Common myeloid progenitor, CD34-positive (primary cell): ENCODE data around the gene UGCG.

Source experiments
- CTCF ChIA-PET: fragments of 350-600 bp; sonication (Branson Sonifier 250); formaldehyde crosslinking; loops from one replicate; lab custom pipeline; 2021; ENCODE audit warnings: antibody characterized with exemption; lab: Charles Lee
- POLR2A ChIA-PET: fragments of 350-600 bp; sonication (Branson Sonifier 250); formaldehyde crosslinking; loops from one replicate; lab custom pipeline; 2021; ENCODE audit warnings: antibody characterized with exemption; lab: Charles Lee
- DNase-seq, 3 donors: peaks; one replicate each; pipeline versions ENCODE4 v3.0.0 to v3.0.0-alpha.2; 2013
- H3K27ac ChIP-seq, 2 experiments: 1 replicate in 1 of 2; 2 replicates in 1 of 2; pipeline ENCODE4 v1.7.0; 2013; ENCODE audit warnings: inconsistent platforms in 2 of 2, low read length in 2 of 2, mild to moderate bottlenecking in 2 of 2, low read depth in 1 of 2, moderate library complexity in 1 of 2; ENCODE audit not compliant: severe bottlenecking in 2 of 2, insufficient read depth in 1 of 2, poor library complexity in 1 of 2
- H3K27me3 ChIP-seq, 5 experiments: replicated peaks in 2 of 5; 1 replicate in 3 of 5; 2 replicates in 2 of 5; pipeline versions ENCODE4 v1.6.1 to v1.7.0; 2013; ENCODE audit warnings: low read length in 4 of 5, mild to moderate bottlenecking in 2 of 5, moderate library complexity in 2 of 5, inconsistent platforms in 1 of 5; ENCODE audit not compliant: insufficient read depth in 5 of 5, control insufficient read depth in 4 of 5
- H3K36me3 ChIP-seq, 4 experiments: 1 replicate in 2 of 4; 2 replicates in 2 of 4; pipeline versions ENCODE4 v1.6.1 to v1.7.0; 2013; ENCODE audit warnings: low read length in 3 of 4, control low read depth in 1 of 4, mild to moderate bottlenecking in 1 of 4; ENCODE audit not compliant: control insufficient read depth in 4 of 4, insufficient read depth in 4 of 4
- H3K4me1 ChIP-seq, 4 experiments: 1 replicate in 3 of 4; 2 replicates in 1 of 4; pipeline versions ENCODE4 v1.6.1 to v1.7.1; 2013; ENCODE audit warnings: low read length in 3 of 4, mild to moderate bottlenecking in 3 of 4, control low read depth in 1 of 4, inconsistent platforms in 1 of 4, moderate library complexity in 1 of 4; ENCODE audit not compliant: control insufficient read depth in 4 of 4, insufficient read depth in 4 of 4; ENCODE audit errors: control extremely low read depth in 1 of 4
- H3K4me3 ChIP-seq, 7 experiments: 1 replicate in 4 of 7; 2 replicates in 3 of 7; pipeline versions ENCODE4 v1.5.1 to v1.7.0; 2013; ENCODE audit warnings: mild to moderate bottlenecking in 7 of 7, low read length in 6 of 7, moderate library complexity in 6 of 7, inconsistent platforms in 2 of 7, low read depth in 2 of 7, control low read depth in 1 of 7; ENCODE audit not compliant: insufficient read depth in 4 of 7, control insufficient read depth in 1 of 7; ENCODE audit errors: extremely low read depth in 1 of 7
- H3K9me3 ChIP-seq, 5 experiments: 1 replicate in 4 of 5; 2 replicates in 1 of 5; pipeline versions ENCODE4 v1.6.1 to v1.7.1; 2013; ENCODE audit warnings: low read length in 4 of 5, mild to moderate bottlenecking in 2 of 5, inconsistent platforms in 1 of 5, low read depth in 1 of 5, moderate library complexity in 1 of 5; ENCODE audit not compliant: control insufficient read depth in 4 of 5, insufficient read depth in 2 of 5; ENCODE audit errors: control extremely low read depth in 1 of 5
- WGBS: methylation state at CpG from one replicate; pipeline ENCODE4 v1.1.5; 2013; ENCODE audit not compliant: insufficient coverage; 5-methylcytosine and 5-hydroxymethylcytosine counted together

The UGCG gene

GRCh38 chr9:111970827-111971226 is 74.2 kb downstream of the UGCG start:
- no peak for DNase-seq
- H3K36me3 ChIP-seq: no peaks in the 10 kb centered on the region
- H3K27ac ChIP-seq: no peak overlapping the region
- peaks cover 0 to 28% (median 7%) of the 10 kb centered on the region in 5 experiments for H3K27me3 ChIP-seq
- WGBS: no CpG with 5 or more reads among the region's 2 CpGs
- no peaks in the 10 kb centered on the region for H3K4me1 ChIP-seq
- no peak overlapping the region for H3K4me3 ChIP-seq
- ChIA-PET CTCF (no interaction called here), POLR2A (no interaction called here)
- no peaks in the 10 kb centered on the region for H3K9me3 ChIP-seq

- WGBS: 82% methylated on average over 8 of the region's 12 CpGs
- Histone ChIP-seq H3K27ac (no peak overlapping the region), H3K36me3 (no peaks in the 10 kb centered on the region), H3K4me3 (no peak overlapping the region), H3K4me1 (no peaks in the 10 kb centered on the region), H3K27me3 (peaks cover 0 to 41% (median 8%) of the 10 kb centered on the region in 5 experiments), H3K9me3 (no peaks in the 10 kb centered on the region)
- CTCF ChIA-PET: interaction anchor here (0.5 to 2.4 kb wide), 2 partner anchors 62 to 101 kb away, joined by 3 to 9 read pairs; no protein-coding TSS in a partner anchor
- no peak for DNase-seq
- POLR2A ChIA-PET: no interaction called here
Measured at GRCh38 chr9:111974092-111974681, 77.6 kb downstream of the UGCG start.

GRCh38 chr9:111975709-111976108 is 79.1 kb downstream of the UGCG start:
- Histone ChIP-seq H3K27me3 (peaks cover 0 to 47% (median 9%) of the 10 kb centered on the region in 5 experiments), H3K27ac (no peak overlapping the region), H3K9me3 (no peaks in the 10 kb centered on the region), H3K4me3 (no peak overlapping the region), H3K36me3 (no peaks in the 10 kb centered on the region), H3K4me1 (no peaks in the 10 kb centered on the region)
- ChIA-PET CTCF (interaction anchor here (1.2 to 2.4 kb wide), 5 partner anchors 83 to 216 kb away, joined by 3 to 10 read pairs (median 4); no protein-coding TSS in a partner anchor), POLR2A (no interaction called here)
- 50% methylated on average over 4 of the region's 5 CpGs for WGBS
- DNase-seq: peak; percentile 24 to 39 (median 33)

- WGBS: 100% methylated on average over 2 of the region's 4 CpGs
- no peaks in the 10 kb centered on the region for H3K36me3 ChIP-seq
- peaks cover 0 to 5% (median 0%) of the 10 kb centered on the region in 4 experiments for H3K4me1 ChIP-seq
- ChIA-PET CTCF (interaction anchor here (1.0 to 1.1 kb wide), 2 partner anchors 8 to 143 kb away, joined by 3 read pairs; no protein-coding TSS in a partner anchor), POLR2A (no interaction called here)
- H3K4me3 ChIP-seq: no peak overlapping the region
- H3K9me3 ChIP-seq: no peaks in the 10 kb centered on the region
- peaks cover 0 to 68% (median 15%) of the 10 kb centered on the region in 5 experiments for H3K27me3 ChIP-seq
- no peak overlapping the region for H3K27ac ChIP-seq
- no peak for DNase-seq
Measured at GRCh38 chr9:111978616-111979015, 82.0 kb downstream of the UGCG start.

GRCh38 chr9:111979561-111979960 is 82.9 kb downstream of the UGCG start:
- Histone ChIP-seq H3K36me3 (no peaks in the 10 kb centered on the region), H3K9me3 (peaks cover 0 to 2% (median 0%) of the 10 kb centered on the region in 5 experiments), H3K27me3 (peaks cover 0 to 61% (median 13%) of the 10 kb centered on the region in 5 experiments), H3K27ac (no peak overlapping the region), H3K4me1 (peaks cover 0 to 10% (median 0%) of the 10 kb centered on the region in 4 experiments), H3K4me3 (no peak overlapping the region)
- WGBS: 100% methylated on average over 1 of the region's 3 CpGs
- ChIA-PET CTCF (interaction anchor here (1.3 kb wide), 1 partner anchor 11 kb away, joined by 3 read pairs; no protein-coding TSS in a partner anchor), POLR2A (no interaction called here)
- no peak for DNase-seq

- POLR2A ChIA-PET: no interaction called here
Measured at GRCh38 chr9:111980398-111980797, 83.8 kb downstream of the UGCG start.

GRCh38 chr9:111983484-111983908 is 86.9 kb downstream of the UGCG start:
- POLR2A ChIA-PET: no interaction called here
- no peak overlapping the region for H3K4me3 ChIP-seq

More at GRCh38 chr9:111980398-111980797, 83.8 kb downstream of the UGCG start:
- Histone ChIP-seq H3K9me3 (peaks cover 0 to 2% (median 0%) of the 10 kb centered on the region in 5 experiments), H3K27ac (no peak overlapping the region), H3K4me3 (no peak overlapping the region), H3K27me3 (peaks cover 0 to 53% (median 12%) of the 10 kb centered on the region in 5 experiments), H3K4me1 (peaks cover 0 to 10% (median 0%) of the 10 kb centered on the region in 4 experiments), H3K36me3 (no peaks in the 10 kb centered on the region)
- CTCF ChIA-PET: interaction anchor here (1.3 kb wide), 1 partner anchor 12 kb away, joined by 3 read pairs; no protein-coding TSS in a partner anchor
- 69% methylated on average over 4 of the region's 4 CpGs for WGBS
- no peak for DNase-seq

More at GRCh38 chr9:111983484-111983908, 86.9 kb downstream of the UGCG start:
- CTCF ChIA-PET: no interaction called here
- Histone ChIP-seq H3K27ac (no peak overlapping the region), H3K9me3 (peaks cover 0 to 2% (median 0%) of the 10 kb centered on the region in 5 experiments), H3K4me1 (peaks cover 0 to 10% (median 0%) of the 10 kb centered on the region in 4 experiments), H3K36me3 (no peaks in the 10 kb centered on the region), H3K27me3 (peaks cover 0 to 42% (median 12%) of the 10 kb centered on the region in 5 experiments)
- 92% methylated on average over 2 of the region's 2 CpGs for WGBS
- peak in 2 of 3 donors; percentile 9 to 23 for DNase-seq
